ENCODE data around the gene PPIH.
A peak's percentile ranks its signal among the peaks of the same experiment; 100 is the strongest.

The PPIH gene

GRCh38 chr1:42681741-42682483 is 23.7 kb downstream of the PPIH start, which contains the start of gene YBX1 (continued):
- no peak for TF ChIP-seq BCL6B (tag by site-specific recombination; IDR thresholded peaks at IDR 0.05)
- no peak for TF ChIP-seq ZNF266 (tag by site-specific recombination; IDR thresholded peaks at IDR 0.05; ENCODE audit: low read depth)
- TF ChIP-seq HIC1 (tag by site-specific recombination; IDR thresholded peaks at IDR 0.05) = peak; percentile 38; the same call in 1 of the 2 replicates
- no peak for TF ChIP-seq ZNF707 (tag by site-specific recombination; IDR thresholded peaks at IDR 0.05)
- TF ChIP-seq ZBTB49 (tag by site-specific recombination; IDR thresholded peaks at IDR 0.05; ENCODE audit: low read depth) = no peak
- peak; percentile 82 for TF ChIP-seq ZXDB (tag by site-specific recombination; IDR thresholded peaks at IDR 0.05)
- no peak for TF ChIP-seq EGR2 (tag by site-specific recombination; IDR thresholded peaks at IDR 0.05; ENCODE audit: low read depth)
- TF ChIP-seq ZBTB1 (tag by site-specific recombination; IDR thresholded peaks at IDR 0.05) = no peak
- TF ChIP-seq ZNF501 (tag by site-specific recombination; IDR thresholded peaks at IDR 0.05) = peak; percentile 84; the same call in 1 of the 2 replicates
- no peak for TF ChIP-seq ZSCAN4 (tag by site-specific recombination; IDR thresholded peaks at IDR 0.05)
- TF ChIP-seq ZNF2 (tag by site-specific recombination; IDR thresholded peaks at IDR 0.05) = peak; percentile 52; the same call in 1 of the 2 replicates
- TF ChIP-seq ZNF76 (tag by site-specific recombination; IDR thresholded peaks at IDR 0.05; ENCODE audit: borderline replicate concordance, low read depth) = no peak; the same call in 1 of the 2 replicates
- peak; percentile 44 for TF ChIP-seq ZNF341 (tag by site-specific recombination; IDR thresholded peaks at IDR 0.05; ENCODE audit: low read depth)
- TF ChIP-seq ZFP41 (tag by site-specific recombination; IDR thresholded peaks at IDR 0.05; ENCODE audit: borderline replicate concordance) = no peak
- peak; percentile 64; the same call in 1 of the 2 replicates for TF ChIP-seq ZNF777 (tag by site-specific recombination; IDR thresholded peaks at IDR 0.05; ENCODE audit: borderline replicate concordance)
- TF ChIP-seq ZNF660 (tag by site-specific recombination; IDR thresholded peaks at IDR 0.05) = peak; percentile 88
- TF ChIP-seq SETDB1 (IDR thresholded peaks at IDR 0.05; ENCODE audit: insufficient read length, low read length) = no peak
- TF ChIP-seq ZNF23 (tag by site-specific recombination; IDR thresholded peaks at IDR 0.05; ENCODE audit: borderline replicate concordance) = no peak
- TF ChIP-seq KLF16 (tag by site-specific recombination; IDR thresholded peaks at IDR 0.05) = peak; percentile 34; the same call in 1 of the 2 replicates
- no peak for TF ChIP-seq PRDM2 (tag by site-specific recombination; IDR thresholded peaks at IDR 0.05; ENCODE audit: borderline replicate concordance)
- TF ChIP-seq KLF17 (tag by site-specific recombination; IDR thresholded peaks at IDR 0.05) = 0 out of 2 replicates have a peak, but pooled peaks have one; percentile 26
- TF ChIP-seq ZNF558 (tag by site-specific recombination; IDR thresholded peaks at IDR 0.05) = no peak
- no peak for TF ChIP-seq ZNF624 (tag by site-specific recombination; IDR thresholded peaks at IDR 0.05)
- TF ChIP-seq GFI1B (tag by site-specific recombination; IDR thresholded peaks at IDR 0.05) = no peak
- no peak for TF ChIP-seq ZNF785 (tag by site-specific recombination; IDR thresholded peaks at IDR 0.05)
